Loucy (cell line): ENCODE results near the gene AP5Z1.

Source experiments
- H2AFZ ChIP-seq: fragments of 200-600 bp; sonication (generic); 2 replicates; pipeline ENCODE4 v1.6.0; 2016; ENCODE audit warnings: antibody characterized with exemption, mild to moderate bottlenecking, low read length, moderate library complexity
- H3F3A ChIP-seq: fragments of 200-600 bp; 2 replicates; pipeline ENCODE4 v1.6.0; 2016; ENCODE audit warnings: antibody characterized with exemption, low read depth, mild to moderate bottlenecking
- H3K27me3 ChIP-seq: fragments of 200-600 bp; sonication (generic); 2 replicates; pipeline ENCODE4 v1.6.1; 2014; ENCODE audit warnings: low read length, mild to moderate bottlenecking; ENCODE audit not compliant: insufficient read depth, poor library complexity, severe bottlenecking
- H3K36me3 ChIP-seq: fragments of 200-600 bp; sonication (generic); 2 replicates; pipeline ENCODE4 v1.6.1; 2016; ENCODE audit warnings: low read length; ENCODE audit not compliant: insufficient read depth
- H3K4me1 ChIP-seq: fragments of 200-600 bp; sonication (generic); 2 replicates; pipeline ENCODE4 v1.5.1; 2014; ENCODE audit warnings: low read length, mild to moderate bottlenecking; ENCODE audit not compliant: insufficient read depth, poor library complexity, severe bottlenecking
- H3K4me2 ChIP-seq: fragments of 200-600 bp; sonication (generic); 2 replicates; pipeline ENCODE4 v1.6.0; 2014; ENCODE audit warnings: antibody characterized with exemption, low read length, low read depth, mild to moderate bottlenecking; ENCODE audit not compliant: poor library complexity, severe bottlenecking
- H3K4me3 ChIP-seq: fragments of 200-600 bp; sonication (generic); 2 replicates; pipeline ENCODE4 v1.5.1; 2014; ENCODE audit warnings: low read length, mild to moderate bottlenecking, mixed read lengths; ENCODE audit not compliant: poor library complexity, severe bottlenecking
- H3K79me2 ChIP-seq: fragments of 200-600 bp; sonication (generic); 2 replicates; pipeline ENCODE4 v1.6.1; 2014; ENCODE audit warnings: low read length; ENCODE audit not compliant: insufficient read depth
- H3K9ac ChIP-seq: fragments of 200-600 bp; sonication (generic); 2 replicates; pipeline ENCODE4 v1.6.0; 2014; ENCODE audit warnings: mild to moderate bottlenecking, low read depth, low read length, moderate library complexity; ENCODE audit not compliant: poor library complexity, severe bottlenecking
- H3K9me2 ChIP-seq: fragments of 200-600 bp; sonication (generic); replicated peaks from 2 replicates; pipeline ENCODE4 v1.6.1; 2016; ENCODE audit warnings: low read depth, low read length, mixed read lengths
- H3K9me3 ChIP-seq: fragments of 200-600 bp; sonication (generic); 2 replicates; pipeline ENCODE4 v1.6.1; 2014; ENCODE audit warnings: mild to moderate bottlenecking, antibody characterized with exemption, low read length, low read depth; ENCODE audit not compliant: insufficient read depth
- H4K20me1 ChIP-seq: fragments of 200-600 bp; sonication (generic); 2 replicates; pipeline ENCODE4 v1.6.0; 2014; ENCODE audit warnings: antibody characterized with exemption, low read length, mild to moderate bottlenecking; ENCODE audit not compliant: insufficient read depth, poor library complexity, severe bottlenecking
- CTCF ChIP-seq: fragments of 200-600 bp; sonication (generic); conservative IDR thresholded peaks from 2 replicates; pipeline ENCODE4 v1.5.1; 2014; ENCODE audit warnings: mild to moderate bottlenecking, antibody characterized with exemption, low read length
- EZH2phosphoT487 ChIP-seq: fragments of 200-600 bp; IDR thresholded peaks from 2 replicates; pipeline ENCODE4 v1.6.1; 2018; ENCODE audit warnings: antibody characterized with exemption, mild to moderate bottlenecking, moderate library complexity, borderline replicate concordance

Gene AP5Z1

DNA sequence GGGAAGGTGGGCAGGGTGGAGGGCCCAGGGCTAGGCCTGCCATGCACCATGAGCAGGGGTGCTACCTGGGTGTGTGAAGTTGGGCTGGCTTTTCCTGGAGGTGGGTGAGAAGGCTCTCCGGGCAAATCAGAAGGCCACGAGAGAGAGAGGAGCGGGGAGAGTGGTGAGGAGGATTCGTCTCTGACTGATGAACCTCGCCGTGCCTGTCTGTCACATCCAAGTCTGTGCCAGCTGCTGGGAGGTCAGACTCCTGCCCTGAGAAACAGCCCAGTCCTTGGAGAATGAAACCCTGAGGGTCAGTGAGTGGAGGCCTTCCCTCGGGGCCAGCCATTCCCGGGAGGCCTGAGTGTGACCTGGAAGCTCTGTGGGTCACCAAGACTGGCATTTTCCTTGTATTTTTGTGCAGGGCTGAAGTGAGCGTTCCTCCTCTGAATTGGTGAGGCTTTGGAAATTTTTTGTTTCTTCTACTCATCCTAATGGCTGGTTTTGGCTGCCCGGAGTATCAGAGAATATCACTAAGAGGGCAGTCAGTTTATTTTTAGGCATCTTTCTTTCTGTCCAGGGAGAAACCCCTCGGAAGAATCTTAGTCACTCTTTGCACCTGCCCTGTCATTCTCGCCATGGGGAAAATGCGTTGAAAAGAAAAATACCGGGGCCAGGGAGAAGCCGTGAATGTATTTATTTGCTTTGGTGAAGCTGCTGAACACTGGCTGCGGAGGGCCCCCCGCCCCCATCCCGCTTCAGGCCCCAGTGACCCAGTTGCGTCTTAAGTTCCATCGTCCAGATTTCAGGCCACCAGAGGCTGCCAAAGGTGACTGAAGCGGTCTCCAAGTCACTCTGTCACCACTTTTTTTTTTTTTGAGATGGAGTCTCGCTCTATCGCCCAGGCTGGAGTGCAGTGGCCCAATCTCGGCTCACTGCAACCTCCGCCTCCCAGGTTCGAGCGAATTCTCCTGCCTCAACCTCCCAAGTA lies 6.5 kb upstream of the AP5Z1 start:
- no peaks in the 10 kb centered on the region for H3K4me1 ChIP-seq

GRCh38 chr7:4769761-4770160 lies 5.7 kb upstream of the AP5Z1 start:
- no peak overlapping the region for H3K9ac ChIP-seq
- TF ChIP-seq EZH2phosphoT487 (no peak), CTCF (no peak)
- H3K27me3 ChIP-seq, result no peaks in the 10 kb centered on the region
- no peak overlapping the region for H3K4me3 ChIP-seq
- no peak overlapping the region for H2AFZ ChIP-seq
- H3K79me2 ChIP-seq, result peaks cover 6% of the 10 kb centered on the region; the same call in 1 of the 2 replicates
- no peaks in the 10 kb centered on the region for H3K36me3 ChIP-seq
- no peaks in the 10 kb centered on the region for H3K9me2 ChIP-seq
- H3K9me3 ChIP-seq, result no peaks in the 10 kb centered on the region
- H3K4me2 ChIP-seq, result no peak overlapping the region
- H4K20me1 ChIP-seq, result no peaks in the 10 kb centered on the region
- no peaks in the 10 kb centered on the region for H3F3A ChIP-seq
- H3K4me1 ChIP-seq, result peaks cover 4% of the 10 kb centered on the region

More for the DNA sequence above, 6.5 kb upstream of the AP5Z1 start:
- Histone ChIP-seq H3K4me2 (no peak overlapping the region), H2AFZ (no peak overlapping the region), H3K27me3 (no peaks in the 10 kb centered on the region), H3K79me2 (no peaks in the 10 kb centered on the region), H3K9me2 (no peaks in the 10 kb centered on the region), H3K4me3 (no peak overlapping the region), H3K9me3 (no peaks in the 10 kb centered on the region), H4K20me1 (no peaks in the 10 kb centered on the region), H3F3A (no peaks in the 10 kb centered on the region), H3K36me3 (peaks cover 2% of the 10 kb centered on the region; the same call in 1 of the 2 replicates), H3K9ac (no peak overlapping the region)
- TF ChIP-seq CTCF (no peak), EZH2phosphoT487 (no peak)

DNA sequence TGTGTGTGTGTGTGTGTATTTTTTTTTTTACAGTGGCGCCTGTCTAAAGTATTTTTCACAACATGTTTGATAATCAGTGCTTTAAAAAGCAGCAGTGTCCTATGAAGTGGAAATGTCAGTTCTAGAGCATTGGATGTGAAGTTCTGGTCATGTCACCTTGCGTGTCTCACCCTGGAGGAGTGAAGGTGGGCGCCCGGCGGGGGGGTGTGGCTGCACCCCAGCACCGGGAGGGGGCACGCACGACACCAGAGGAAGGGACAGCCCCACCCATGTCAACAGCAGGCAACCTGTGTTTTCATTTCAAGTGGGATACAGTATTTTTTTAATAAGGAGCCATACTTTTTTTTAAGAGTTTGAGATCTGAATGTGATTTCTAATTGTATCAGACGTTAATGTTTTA lies 4.5 kb upstream of the AP5Z1 start:
- H3K4me1 ChIP-seq, result peaks cover 6% of the 10 kb centered on the region
- no peaks in the 10 kb centered on the region for H3F3A ChIP-seq
- no peak overlapping the region for H3K4me3 ChIP-seq
- H4K20me1 ChIP-seq, result peaks cover 4% of the 10 kb centered on the region
- TF ChIP-seq CTCF (no peak), EZH2phosphoT487 (no peak)
- no peaks in the 10 kb centered on the region for H3K27me3 ChIP-seq
- no peak overlapping the region for H2AFZ ChIP-seq
- no peak overlapping the region for H3K9ac ChIP-seq
- H3K9me3 ChIP-seq, result no peaks in the 10 kb centered on the region
- H3K4me2 ChIP-seq, result no peak overlapping the region
- peaks cover 13% of the 10 kb centered on the region; the same call in 1 of the 2 replicates for H3K79me2 ChIP-seq
- no peaks in the 10 kb centered on the region for H3K36me3 ChIP-seq
- no peaks in the 10 kb centered on the region for H3K9me2 ChIP-seq
